IMR-90 (cell line): ENCODE measurements around the gene KAT2B. TPM values are rescaled to one million over a fixed set of nuclear protein-coding genes. Genes with fewer than 3 reads are reported as not detected.

Source experiments
- ATAC-seq: fragments of 200-7000 bp; cut with Tn5 transposase; 2 replicates; pipeline ENCODE4 v1.9.1; 2020; ENCODE audit warnings: low read depth, mild to moderate bottlenecking, moderate library complexity
- BruUV-seq: library from RNA; stranded (reverse); fragments of 400-500 nt; replicated peaks from 2 replicates; lab custom pipeline; 2021; lab: Mats Ljungman, UMichigan
- CTCF ChIA-PET: fragments of 300-600 bp; formaldehyde crosslinking; extraction: SDS; loops from one replicate; lab custom pipeline; 2021; ENCODE audit warnings: antibody characterized with exemption; lab: Yijun Ruan, JAX
- POLR2A ChIA-PET: fragments of 300-600 bp; sonication (Branson Sonifier 250); formaldehyde crosslinking; loops from one replicate; lab custom pipeline; 2022; ENCODE audit warnings: antibody characterized with exemption; ENCODE audit not compliant: unreplicated experiment; lab: Charles Lee
- DNase-seq: peaks from one replicate; pipeline ENCODE4 v3.0.0; 2013
- H2AFZ ChIP-seq: replicated peaks from 2 replicates; pipeline ENCODE3; 2013; ENCODE audit warnings: low read length, mild to moderate bottlenecking; ENCODE audit not compliant: poor library complexity
- H2AK5ac ChIP-seq: 2 replicates; pipeline ENCODE4 v1.6.1; 2013; ENCODE audit warnings: low read depth, low read length, inconsistent platforms
- H2AK9ac ChIP-seq: replicated peaks from 2 replicates; pipeline ENCODE3; 2013; ENCODE audit warnings: mild to moderate bottlenecking, low read depth, low read length, moderate library complexity; ENCODE audit not compliant: poor library complexity
- H2BK120ac ChIP-seq: 2 replicates; pipeline ENCODE4 v1.6.1; 2013; ENCODE audit warnings: low read depth, low read length, inconsistent platforms
- H2BK15ac ChIP-seq: 3 replicates; pipeline ENCODE4 v1.6.1; 2013; ENCODE audit warnings: low read depth, low read length, inconsistent platforms
- H2BK20ac ChIP-seq: 2 replicates; pipeline ENCODE4 v1.6.1; 2013; ENCODE audit warnings: low read depth, mild to moderate bottlenecking, inconsistent platforms, low read length, moderate library complexity
- H2BK5ac ChIP-seq: 2 replicates; pipeline ENCODE4 v1.6.1; 2013; ENCODE audit warnings: mild to moderate bottlenecking, low read depth, low read length, inconsistent platforms; ENCODE audit not compliant: poor library complexity, severe bottlenecking
- H3K14ac ChIP-seq: replicated peaks from 2 replicates; pipeline ENCODE4 v1.6.1; 2013; ENCODE audit warnings: low read depth, low read length, inconsistent platforms
- H3K18ac ChIP-seq: 2 replicates; pipeline ENCODE4 v1.6.1; 2013; ENCODE audit warnings: low read depth, low read length, control low read depth
- H3K23ac ChIP-seq: 2 replicates; pipeline ENCODE4 v1.6.1; 2013; ENCODE audit warnings: low read depth, low read length, inconsistent platforms
- H3K27ac ChIP-seq: 2 replicates; pipeline ENCODE4 v1.5.1; 2013; ENCODE audit warnings: mild to moderate bottlenecking, control low read depth, low read length; ENCODE audit not compliant: insufficient read depth
- H3K27me3 ChIP-seq: 2 replicates; pipeline ENCODE4 v1.6.1; 2013; ENCODE audit warnings: low read length; ENCODE audit not compliant: control insufficient read depth, insufficient read depth
- H3K36me3 ChIP-seq: 2 replicates; pipeline ENCODE4 v1.6.1; 2013; ENCODE audit warnings: low read length, mixed read lengths; ENCODE audit not compliant: control insufficient read depth, insufficient read depth
- H3K4ac ChIP-seq: 2 replicates; pipeline ENCODE4 v1.6.1; 2013; ENCODE audit warnings: low read depth, low read length, inconsistent platforms
- H3K4me1 ChIP-seq: 2 replicates; pipeline ENCODE4 v1.6.1; 2013; ENCODE audit warnings: low read length, mixed read lengths; ENCODE audit not compliant: control insufficient read depth, insufficient read depth
- H3K4me2 ChIP-seq: 2 replicates; pipeline ENCODE4 v1.6.1; 2013; ENCODE audit warnings: low read depth, mild to moderate bottlenecking, control low read depth, low read length, moderate library complexity
- H3K4me3 ChIP-seq: 2 replicates; pipeline ENCODE4 v1.5.1; 2013; ENCODE audit warnings: low read depth, mild to moderate bottlenecking, control low read depth, low read length, moderate library complexity; ENCODE audit not compliant: insufficient read depth
- H3K56ac ChIP-seq: 2 replicates; pipeline ENCODE4 v1.6.1; 2013; ENCODE audit warnings: low read length, inconsistent platforms; ENCODE audit not compliant: insufficient read depth; ENCODE audit errors: extremely low read depth
- H3K79me1 ChIP-seq, 2 experiments: 2 replicates each; pipeline ENCODE4 v1.6.1; 2013; ENCODE audit warnings: low read length in 2 of 2, inconsistent platforms in 1 of 2, low read depth in 1 of 2
- H3K9ac ChIP-seq: 2 replicates; pipeline ENCODE4 v1.6.1; 2013; ENCODE audit warnings: low read depth, low read length, control low read depth
- H3K9me1 ChIP-seq: 2 replicates; pipeline ENCODE4 v1.6.1; 2013; ENCODE audit warnings: low read length, inconsistent platforms; ENCODE audit not compliant: insufficient read depth
- H3K9me3 ChIP-seq: 2 replicates; pipeline ENCODE4 v1.6.1; 2013; ENCODE audit warnings: low read length; ENCODE audit not compliant: control insufficient read depth, insufficient read depth
- H4K20me1 ChIP-seq: 2 replicates; pipeline ENCODE4 v1.6.1; 2013; ENCODE audit warnings: low read length, inconsistent platforms; ENCODE audit not compliant: insufficient read depth
- H4K5ac ChIP-seq: 2 replicates; pipeline ENCODE4 v1.6.1; 2013; ENCODE audit warnings: mild to moderate bottlenecking, low read depth, low read length, control low read depth
- H4K8ac ChIP-seq, 2 experiments: 2 replicates each; pipeline ENCODE4 v1.6.1; 2013; ENCODE audit warnings: low read depth in 2 of 2, low read length in 2 of 2, control low read depth in 1 of 2, inconsistent platforms in 1 of 2
- H4K91ac ChIP-seq: 2 replicates; pipeline ENCODE4 v1.6.1; 2013; ENCODE audit warnings: low read depth, low read length, inconsistent platforms; ENCODE audit not compliant: insufficient read depth
- MAFK ChIP-seq: IDR thresholded peaks from 2 replicates; pipeline ENCODE4 v1.6.1; 2012; ENCODE audit warnings: low read depth, low read length, improper control_type of control experiment
- POLR2A ChIP-seq: IDR thresholded peaks from 2 replicates; pipeline ENCODE4 v1.6.1; 2012; ENCODE audit warnings: mild to moderate bottlenecking, low read depth, low read length
- RAD21 ChIP-seq: IDR thresholded peaks from 2 replicates; pipeline ENCODE4 v1.6.1; 2012; ENCODE audit warnings: low read length, improper control_type of control experiment
- RFX5 ChIP-seq: IDR thresholded peaks from 2 replicates; pipeline ENCODE4 v1.8.0; 2012; ENCODE audit warnings: low read depth, mild to moderate bottlenecking, low read length, moderate library complexity
- USF2 ChIP-seq: fragments of 150-350 bp; IDR thresholded peaks from 2 replicates; pipeline ENCODE4 v1.6.1; 2017; ENCODE audit warnings: mild to moderate bottlenecking, antibody characterized with exemption, low read length, low read depth
- WGBS, 2 experiments: methylation state at CpG; one replicate each; pipeline versions ENCODE4 v1.1.5 to v1.1.7; 2013; ENCODE audit warnings: missing lambda C conversion rate in 2 of 2; ENCODE audit not compliant: insufficient read length in 1 of 2; ENCODE audit errors: extremely low coverage in 2 of 2; 5-methylcytosine and 5-hydroxymethylcytosine counted together
- dilution Hi-C: fragments of 300-500 bp; cut with HindIII; formaldehyde crosslinking; loops from one replicate; pipeline ENCODE4 v1.14.3; 2018; ENCODE audit warnings: low sequenced_read_pairs; ENCODE audit not compliant: unreplicated experiment
- in situ Hi-C: fragments of 300-500 bp; cut with MboI; formaldehyde crosslinking; loops from 3 replicates; pipeline ENCODE4 v1.14.3; 2019; ENCODE audit warnings: low sequenced_read_pairs, inconsistent platforms, mixed read lengths
- intact Hi-C: fragments of 100-400 bp; cut with micrococcal nuclease; formaldehyde crosslinking; loops from 2 replicates; pipeline ENCODE4 v1.10.0; 2022
- polyA plus RNA-seq, 3 experiments: library from polyadenylated mRNA; depleted of rRNA; stranded (reverse); fragments of >200 nt; gene quantifications; 2 replicates each; pipeline ENCODE4 v1.2.3, GENCODE V29; 2012; ENCODE audit warnings: low replicate concordance in 1 of 3
- total RNA-seq: library from RNA; depleted of rRNA; stranded (reverse); fragments of >200 nt; gene quantifications from 2 replicates; pipeline ENCODE4 v1.2.3, GENCODE V29; 2012

KAT2B gene
- total and polyA plus RNA-seq, 2 of the 4 experiments (the other 2 are of a cell fraction): 2.0 to 2.2 TPM

GRCh38 chr3:20142517-20142916 lies 102.3 kb downstream of the KAT2B start:
- Histone ChIP-seq H2AK9ac (no peak overlapping the region), H4K20me1 (no peaks in the 10 kb centered on the region), H3K4me3 (no peak overlapping the region), H2AFZ (no peak overlapping the region), H3K36me3 (no peaks in the 10 kb centered on the region), H3K27me3 (no peaks in the 10 kb centered on the region), H4K5ac (no peak overlapping the region), H3K14ac (no peak overlapping the region), H2BK20ac (no peak overlapping the region), H3K4me2 (no peak overlapping the region), H3K9ac (no peak overlapping the region), H4K91ac (no peak overlapping the region), H3K18ac (no peak overlapping the region), H3K27ac (no peak overlapping the region), H3K9me3 (no peaks in the 10 kb centered on the region), H3K4ac (no peak overlapping the region), H3K4me1 (no peaks in the 10 kb centered on the region), H3K23ac (no peak overlapping the region), H2BK5ac (no peak overlapping the region), H3K56ac (no peak overlapping the region), H2AK5ac (no peak overlapping the region), H2BK15ac (no peak overlapping the region), H4K8ac (no peak overlapping the region), H2BK120ac (no peak overlapping the region), H3K9me1 (no peaks in the 10 kb centered on the region), H3K79me1 (no peaks in the 10 kb centered on the region)
- in situ Hi-C loops: no loop called here
- ATAC-seq: no peak
- BruUV-seq: no TSS peak
- ChIA-PET CTCF (no interaction called here), POLR2A (interaction anchor here (1.0 kb wide), 1 partner anchor 10 kb away, joined by 3 read pairs; no protein-coding TSS in a partner anchor)
- dilution Hi-C loops: no loop called here
- TF ChIP-seq RAD21 (no peak), RFX5 (no peak), MAFK (no peak), POLR2A (no peak), USF2 (no peak)
- intact Hi-C loops: no loop called here
- 100% methylated on average over 1 of the region's 4 CpGs; no CpG with 5 or more reads in 1 of the 2 experiments for WGBS, 2 experiments
- DNase-seq: no peak
